SK-N-DZ (cell line): ENCODE data around the gene TCEAL4. TPM values are rescaled to one million over a fixed set of nuclear protein-coding genes. Genes with fewer than 3 reads are reported as not detected.

Experiments
- DNase-seq: peaks from one replicate; pipeline ENCODE4 v3.0.0-alpha.2; 2015; ENCODE audit warnings: low spot score
- polyA plus RNA-seq, 2 experiments: library from polyadenylated mRNA; depleted of rRNA; stranded (reverse); fragments of >200 nt; gene quantifications; 2 replicates each; pipeline ENCODE4 v1.2.3, GENCODE V29; 2014

TCEAL4 gene
- polyA plus RNA-seq (2014; cell fraction: cytosol; rRNA removed): 35.8 and 46.2 TPM in 2 replicates
- polyA plus RNA-seq (2014; cell fraction: nucleus; rRNA removed): 20.5 and 22.0 TPM in 2 replicates

- DNase-seq: peak; percentile 35
Measured at GRCh38 chrX:103585411-103586313, at the start of gene TCEAL4. Gene TCEAL4, plus strand, starts transcription at chrX:103585515. Its CDS starts 1,161 bp downstream, at chrX:103586676.

GRCh38 chrX:103536071-103536470 is 49.2 kb upstream of the TCEAL4 start:
- no peak for DNase-seq

GRCh38 chrX:103536732-103537131 is 48.6 kb upstream of the TCEAL4 start:
- no peak for DNase-seq

- no peak for DNase-seq
Measured at GRCh38 chrX:103537871-103538387, 47.4 kb upstream of the TCEAL4 start.

GRCh38 chrX:103538728-103539127 is 46.6 kb upstream of the TCEAL4 start:
- no peak for DNase-seq

GRCh38 chrX:103539695-103540094 is 45.6 kb upstream of the TCEAL4 start:
- DNase-seq: no peak

GRCh38 chrX:103540145-103540544 is 45.2 kb upstream of the TCEAL4 start:
- DNase-seq: no peak

GRCh38 chrX:103549916-103550315 is 35.4 kb upstream of the TCEAL4 start:
- DNase-seq: no peak

GRCh38 chrX:103550415-103551051 is 34.8 kb upstream of the TCEAL4 start:
- DNase-seq: no peak

- no peak for DNase-seq
Measured at GRCh38 chrX:103552236-103552635, 33.1 kb upstream of the TCEAL4 start.

- DNase-seq: peak; percentile 77
Measured at GRCh38 chrX:103554687-103555424, 30.5 kb upstream of the TCEAL4 start.

- DNase-seq: no peak
Measured at GRCh38 chrX:103556963-103557612, 28.2 kb upstream of the TCEAL4 start.

- DNase-seq: no peak
Measured at GRCh38 chrX:103560256-103560655, 25.1 kb upstream of the TCEAL4 start.

GRCh38 chrX:103562801-103563200 is 22.5 kb upstream of the TCEAL4 start:
- no peak for DNase-seq

- no peak for DNase-seq
Measured at GRCh38 chrX:103565197-103565596, 20.1 kb upstream of the TCEAL4 start.

GRCh38 chrX:103565752-103566151 is 19.6 kb upstream of the TCEAL4 start:
- DNase-seq: no peak

- DNase-seq: no peak
Measured at GRCh38 chrX:103571121-103571520, 14.2 kb upstream of the TCEAL4 start.

GRCh38 chrX:103571726-103572125 is 13.6 kb upstream of the TCEAL4 start:
- no peak for DNase-seq

- peak; percentile 48 for DNase-seq
Measured at GRCh38 chrX:103573202-103573601, 12.1 kb upstream of the TCEAL4 start.

- no peak for DNase-seq
Measured at GRCh38 chrX:103584596-103584995, 719 bp upstream of the TCEAL4 start.

GRCh38 chrX:103586314-103586646 is 965 bp downstream of the TCEAL4 start:
- no peak for DNase-seq
